GM12874 (cell line): Measurements from ENCODE around the gene ALG9.

Experiments used
- TF ChIP-seq, protein P1 (sequence below): IDR thresholded peaks from 2 replicates; pipeline ENCODE4 v1.5.1; 2011; ENCODE audit warnings: low read depth, mild to moderate bottlenecking, control low read depth, low read length, moderate library complexity; ENCODE audit not compliant: insufficient read depth

ALG9 gene

DNA sequence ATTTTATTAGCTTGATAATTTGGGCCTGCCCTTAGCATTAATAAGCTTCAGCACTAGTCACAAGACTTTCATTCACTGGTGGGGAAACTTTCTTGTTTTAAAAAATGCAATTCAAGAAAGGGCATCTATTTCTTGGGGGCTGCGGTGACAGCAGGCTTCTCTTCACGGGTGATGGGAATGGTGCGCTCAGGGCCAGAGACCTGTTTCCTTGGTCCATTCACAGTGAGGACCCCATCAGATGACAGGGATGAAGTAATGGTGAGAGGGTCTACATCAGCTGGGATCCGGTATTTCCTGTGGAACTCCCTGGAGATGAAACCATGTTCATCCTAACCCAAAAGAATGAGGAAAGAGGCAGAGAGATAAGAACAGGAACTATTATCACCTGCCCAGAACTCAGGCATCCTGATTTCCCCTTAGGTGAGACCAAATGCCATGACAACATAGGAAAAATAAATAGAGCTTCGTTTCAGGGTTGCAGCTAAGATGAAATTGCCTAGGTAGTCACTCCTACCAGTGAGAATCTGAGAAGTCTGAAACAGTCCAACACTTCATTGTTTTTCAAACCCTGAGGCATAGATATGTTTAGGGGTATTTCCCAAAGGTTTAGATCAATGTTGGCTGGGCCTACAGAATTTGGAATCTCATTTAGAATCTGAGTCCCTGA is 37.4 kb upstream of the ALG9 start:
- TF ChIP-seq, protein P1, sequence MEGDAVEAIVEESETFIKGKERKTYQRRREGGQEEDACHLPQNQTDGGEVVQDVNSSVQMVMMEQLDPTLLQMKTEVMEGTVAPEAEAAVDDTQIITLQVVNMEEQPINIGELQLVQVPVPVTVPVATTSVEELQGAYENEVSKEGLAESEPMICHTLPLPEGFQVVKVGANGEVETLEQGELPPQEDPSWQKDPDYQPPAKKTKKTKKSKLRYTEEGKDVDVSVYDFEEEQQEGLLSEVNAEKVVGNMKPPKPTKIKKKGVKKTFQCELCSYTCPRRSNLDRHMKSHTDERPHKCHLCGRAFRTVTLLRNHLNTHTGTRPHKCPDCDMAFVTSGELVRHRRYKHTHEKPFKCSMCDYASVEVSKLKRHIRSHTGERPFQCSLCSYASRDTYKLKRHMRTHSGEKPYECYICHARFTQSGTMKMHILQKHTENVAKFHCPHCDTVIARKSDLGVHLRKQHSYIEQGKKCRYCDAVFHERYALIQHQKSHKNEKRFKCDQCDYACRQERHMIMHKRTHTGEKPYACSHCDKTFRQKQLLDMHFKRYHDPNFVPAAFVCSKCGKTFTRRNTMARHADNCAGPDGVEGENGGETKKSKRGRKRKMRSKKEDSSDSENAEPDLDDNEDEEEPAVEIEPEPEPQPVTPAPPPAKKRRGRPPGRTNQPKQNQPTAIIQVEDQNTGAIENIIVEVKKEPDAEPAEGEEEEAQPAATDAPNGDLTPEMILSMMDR = no peak

DNA sequence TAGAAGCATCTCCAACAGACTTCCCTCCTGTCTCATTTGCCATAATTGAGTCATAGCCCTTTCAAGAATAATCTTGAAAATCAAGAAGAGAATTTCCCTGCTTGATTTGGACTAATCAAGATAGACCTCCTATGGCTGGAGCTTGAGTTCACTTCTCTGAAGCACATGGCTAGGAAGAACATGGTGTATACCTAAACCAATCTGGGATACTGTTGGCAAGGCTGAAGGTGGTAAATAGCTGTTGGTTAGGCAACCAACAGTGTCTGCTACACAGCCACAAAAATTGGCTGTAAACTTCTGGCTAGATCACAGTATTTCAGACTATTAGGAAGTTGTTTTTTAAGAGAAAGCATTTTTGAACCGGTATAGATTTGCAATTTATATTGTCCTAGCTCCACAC is 35.3 kb upstream of the ALG9 start:
- TF ChIP-seq, protein P1 = no peak

DNA sequence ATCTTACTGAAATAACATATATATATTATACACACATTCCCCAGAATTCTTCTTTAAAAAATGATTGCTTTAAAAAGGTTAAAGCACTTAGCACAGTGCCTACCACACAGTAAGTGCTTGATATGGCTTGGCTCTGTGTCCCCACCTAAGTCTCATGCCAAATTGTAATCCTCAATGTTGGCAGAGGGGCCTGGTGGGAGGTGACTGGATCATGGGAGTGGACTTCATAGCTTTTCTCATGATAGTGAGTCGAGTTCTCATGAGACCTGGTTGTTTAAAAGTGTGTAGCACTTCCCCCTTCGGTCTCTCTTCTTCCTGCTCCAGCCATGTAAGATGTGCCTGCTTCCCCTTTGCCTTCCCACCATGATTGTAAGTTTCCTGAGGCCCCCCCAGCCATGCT is 34.0 kb upstream of the ALG9 start:
- TF ChIP-seq, protein P1 = no peak

DNA sequence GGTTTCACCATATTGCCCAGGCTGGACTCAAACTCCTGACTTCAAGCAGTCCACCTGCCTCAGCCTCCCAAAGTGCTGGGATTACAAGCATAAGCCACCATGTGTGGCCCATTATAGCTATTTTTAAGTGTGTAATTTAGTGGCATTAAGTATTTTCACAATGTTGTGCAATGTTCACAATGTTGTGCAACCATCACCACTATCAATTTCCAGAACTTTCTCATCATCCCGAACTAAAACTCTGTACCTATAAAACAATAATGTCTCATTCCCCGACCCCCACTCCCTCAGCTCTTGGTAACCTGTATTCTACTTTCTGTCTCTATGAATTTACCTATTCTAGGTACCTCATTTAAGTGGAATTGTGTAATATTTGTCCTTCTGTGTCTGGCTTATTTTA is 15.5 kb upstream of the ALG9 start:
- TF ChIP-seq, protein P1 = no peak

DNA sequence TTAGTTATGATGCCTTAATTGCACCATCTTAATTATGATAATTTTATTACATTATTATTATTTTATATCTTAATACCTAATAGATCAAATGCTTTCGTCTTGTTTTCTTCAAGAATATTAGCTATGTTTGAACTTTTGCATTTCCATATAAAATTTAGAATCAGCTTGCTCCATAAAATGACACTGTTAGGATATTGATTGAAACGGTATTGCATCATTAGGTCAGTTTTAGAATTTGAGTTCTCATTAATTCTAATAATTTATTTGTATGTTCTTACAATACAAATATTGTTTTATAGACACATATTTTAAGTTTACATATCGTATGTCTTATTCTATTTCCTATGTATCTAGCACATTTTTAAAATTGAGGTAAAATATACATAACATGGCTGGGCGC is 14.7 kb upstream of the ALG9 start:
- TF ChIP-seq, protein P1 = no peak

DNA sequence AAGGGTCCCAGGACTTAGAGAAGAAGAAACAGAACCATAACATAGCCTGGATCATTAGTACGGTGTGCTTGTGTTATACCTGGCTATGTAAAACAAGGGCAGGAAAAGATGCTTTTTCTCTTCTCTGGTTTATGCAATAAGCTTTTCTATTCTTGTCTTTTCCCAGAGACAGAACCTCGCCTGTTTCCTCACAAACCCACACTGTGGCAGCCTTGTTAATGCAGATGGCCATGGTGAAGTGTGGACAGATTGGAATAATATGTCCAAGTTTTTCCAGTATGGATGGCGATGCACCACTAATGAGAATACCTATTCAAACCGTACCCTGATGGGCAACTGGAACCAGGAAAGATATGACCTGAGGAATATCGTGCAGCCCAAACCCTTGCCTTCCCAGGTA is 10.8 kb upstream of the ALG9 start:
- TF ChIP-seq, protein P1 = no peak

DNA sequence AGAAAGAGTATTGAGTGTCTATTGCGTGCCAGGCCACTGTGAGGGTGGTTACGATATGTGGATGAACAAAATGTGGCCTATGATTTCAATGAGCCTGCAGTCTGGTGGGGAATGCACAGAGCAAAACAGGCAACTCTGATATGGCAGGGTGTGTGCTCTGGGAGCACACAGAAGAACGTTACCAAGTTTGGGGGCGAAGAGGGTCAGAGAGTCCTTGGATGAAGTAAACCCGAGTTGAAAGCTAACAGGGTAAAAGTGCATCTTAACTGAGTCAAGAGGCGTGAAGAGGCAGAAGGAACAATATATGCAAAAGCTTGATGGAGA is 8.2 kb upstream of the ALG9 start:
- TF ChIP-seq, protein P1 = no peak
